GM21360 (cell line): ENCODE data around the gene NPSR1.
"Not testable (repeated sequence)": the region's sequence is repeated elsewhere in the genome, so short reads cannot be mapped to it uniquely, and the experiment has no call there.

Source experiments
- ATAC-seq: cut with Tn5 transposase; IDR thresholded peaks from one replicate; pipeline ENCODE4 v1.9.1; 2021; ENCODE audit warnings: mild to moderate bottlenecking, moderate library complexity; ENCODE audit not compliant: unreplicated experiment

NPSR1 gene

DNA sequence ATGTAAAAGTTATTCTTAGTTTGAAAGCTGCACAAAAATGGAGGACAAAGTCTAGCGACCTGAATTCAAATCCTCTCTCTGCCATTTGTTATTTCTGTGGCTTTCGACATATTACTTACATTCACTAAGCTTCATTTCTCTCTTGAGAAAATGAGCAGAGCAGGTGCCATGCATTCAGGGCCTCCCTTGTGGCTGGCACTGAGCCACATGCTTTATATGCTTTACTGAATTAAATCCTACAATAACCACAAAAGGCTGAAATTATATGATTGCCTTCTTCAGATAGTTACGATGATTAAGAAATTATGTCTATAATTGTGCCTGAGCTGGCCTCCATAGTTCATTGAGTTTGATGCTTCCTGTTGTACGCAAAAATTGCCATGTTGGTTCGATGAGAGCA is 98.7 kb downstream of the NPSR1 start:
- ATAC-seq: no peak

DNA sequence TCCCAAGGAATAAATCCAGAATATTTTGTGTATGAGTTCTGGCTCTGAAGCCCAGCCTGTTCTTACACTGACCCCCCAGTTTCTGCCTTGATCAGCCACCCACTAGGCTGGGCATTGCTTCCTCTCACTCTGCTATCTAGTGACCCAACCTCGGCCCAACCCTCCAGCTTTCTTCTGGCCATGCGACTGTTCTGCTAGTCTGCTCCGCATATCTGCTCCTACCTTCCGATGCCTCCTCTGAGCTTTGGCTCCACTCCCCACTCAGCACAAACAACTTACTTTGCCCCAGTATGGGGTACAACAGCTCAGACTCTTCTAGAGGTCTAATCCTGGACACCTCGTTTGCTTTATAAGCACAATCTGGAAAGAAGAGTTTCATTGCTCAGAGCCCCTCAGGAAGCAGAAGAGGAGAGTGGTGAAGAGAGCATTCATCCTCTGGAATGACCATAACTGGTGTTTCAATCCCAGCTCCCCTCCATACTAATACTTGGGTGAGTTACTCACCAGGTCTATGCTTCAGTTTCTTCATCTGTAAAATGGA is 99.6 kb downstream of the NPSR1 start:
- no peak for ATAC-seq

DNA sequence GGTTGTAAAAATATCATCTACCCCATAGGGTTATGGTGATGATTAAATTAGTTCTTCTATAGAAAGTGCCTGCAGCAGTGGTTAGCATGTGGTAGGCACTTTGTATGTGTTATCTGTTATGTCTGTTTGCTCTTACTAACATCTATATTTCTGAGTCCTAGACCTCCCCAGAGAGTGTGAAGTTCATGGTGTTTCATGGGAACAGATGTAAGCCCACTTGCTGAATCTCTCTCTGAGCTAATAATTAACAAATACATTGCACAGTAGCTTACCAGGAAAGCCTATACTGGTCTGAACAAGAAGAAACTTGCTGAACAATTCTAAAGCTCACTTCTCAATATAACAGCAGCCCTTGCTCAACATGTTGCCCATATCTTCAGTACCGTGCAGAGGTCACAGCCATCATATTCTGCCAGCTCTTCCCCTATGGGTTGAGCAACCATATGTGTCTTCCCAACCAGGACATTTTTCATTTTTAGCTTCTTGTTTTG is 100.1 kb downstream of the NPSR1 start:
- no peak for ATAC-seq

DNA sequence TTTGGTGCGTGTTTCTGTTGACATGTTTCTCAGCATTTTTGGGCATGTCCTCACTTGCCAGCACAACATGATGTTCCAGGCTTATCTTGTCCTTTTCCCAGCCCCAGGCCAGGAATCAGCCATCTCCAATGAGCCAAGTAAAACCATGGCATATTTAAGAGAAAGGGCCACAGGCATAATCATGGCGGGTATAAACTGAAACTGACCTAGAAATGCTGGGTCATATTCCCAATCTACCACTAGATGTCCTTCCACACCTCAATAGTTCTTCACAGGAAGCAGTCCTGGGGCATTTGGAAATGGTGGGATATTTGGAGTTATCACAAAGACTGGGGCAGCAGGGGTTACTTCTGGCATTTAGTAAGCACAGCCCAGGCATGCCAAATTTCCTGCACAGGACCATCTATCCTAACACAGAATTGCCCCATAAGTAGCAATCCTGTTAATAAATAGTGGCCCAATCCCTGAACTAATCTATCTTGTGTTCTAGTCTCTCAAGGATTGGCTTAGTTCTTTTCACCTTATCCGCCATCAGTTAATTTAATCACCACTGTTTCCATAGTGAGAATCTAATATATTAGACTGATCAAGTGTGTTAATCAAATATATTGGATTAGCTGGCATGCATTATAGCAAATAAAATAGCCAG is 101.6 kb downstream of the NPSR1 start:
- peak; percentile 66 for ATAC-seq

DNA sequence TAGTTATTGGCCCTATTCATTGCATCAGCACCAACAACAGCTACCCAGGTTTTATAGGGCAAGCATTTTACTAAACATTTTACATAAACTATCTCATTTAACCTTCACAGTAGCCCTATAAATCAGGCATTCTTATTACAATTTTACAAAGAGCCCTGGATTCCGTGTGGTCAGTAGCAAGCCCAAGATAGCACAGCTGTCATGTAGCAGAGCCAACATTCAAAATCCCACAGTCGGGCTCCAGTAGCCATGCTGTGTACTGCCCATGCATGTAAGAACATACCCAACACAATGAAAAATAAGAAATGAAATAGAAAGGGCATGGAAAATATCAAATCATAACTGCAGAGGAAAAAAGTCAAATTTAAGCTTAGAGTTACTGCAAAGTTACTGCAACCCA is 102.3 kb downstream of the NPSR1 start:
- no peak for ATAC-seq

DNA sequence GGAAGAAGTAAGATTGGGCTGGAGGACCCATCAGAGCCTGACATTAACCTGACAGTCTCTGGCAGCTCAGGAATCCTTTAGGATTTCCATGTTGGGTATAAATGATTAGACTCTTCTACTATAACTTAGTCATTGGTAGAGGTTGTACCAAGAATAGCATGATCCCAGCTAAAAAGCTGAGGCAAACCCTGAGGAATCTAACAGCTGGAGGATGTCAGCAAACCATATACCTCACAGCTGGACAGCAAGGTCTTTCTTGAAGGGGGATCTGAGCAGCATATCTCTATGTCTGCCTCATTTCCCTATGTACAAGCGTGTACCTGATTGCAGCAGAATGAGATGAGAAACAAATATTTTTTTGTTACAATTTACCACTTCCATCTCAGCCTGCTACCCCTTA is 103.2 kb downstream of the NPSR1 start:
- no peak for ATAC-seq

DNA sequence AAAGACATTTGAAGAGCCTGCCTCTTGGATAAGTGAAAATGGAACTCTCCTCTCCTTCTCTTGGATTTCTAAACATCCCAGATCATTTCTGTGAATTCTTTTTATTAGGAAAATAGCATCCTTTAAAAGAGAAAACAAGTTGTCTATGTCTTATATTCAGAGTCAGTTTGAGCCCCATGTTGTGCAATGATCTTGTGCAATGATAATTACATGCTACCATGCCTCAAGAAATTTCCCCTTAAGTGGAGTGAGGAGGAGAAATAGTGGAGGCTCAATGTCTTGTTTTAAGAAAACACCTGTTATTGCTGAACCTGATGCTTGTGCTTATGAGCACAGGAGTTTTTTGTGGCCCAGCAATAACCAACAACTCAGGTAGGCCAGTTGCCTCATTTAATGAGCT is 103.6 kb downstream of the NPSR1 start:
- no peak for ATAC-seq

DNA sequence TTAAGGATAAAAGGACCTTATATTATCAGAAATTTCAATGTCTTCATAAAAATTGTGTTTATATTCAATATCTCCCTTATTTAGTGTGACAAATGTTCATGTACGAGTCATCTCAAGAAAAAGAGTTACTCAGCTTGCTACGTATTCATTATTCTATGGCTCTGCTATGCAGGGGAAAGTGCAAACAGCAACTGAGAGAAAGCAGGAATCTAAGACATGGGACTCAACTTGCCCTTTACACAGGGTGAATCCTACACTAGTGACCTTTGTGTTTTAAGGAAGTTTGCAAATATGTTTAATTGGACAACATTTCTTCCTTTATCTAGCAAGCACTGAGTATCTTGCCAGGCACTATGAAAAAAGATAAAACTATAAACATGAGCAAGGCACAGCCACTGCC is 104.7 kb downstream of the NPSR1 start:
- ATAC-seq: no peak

DNA sequence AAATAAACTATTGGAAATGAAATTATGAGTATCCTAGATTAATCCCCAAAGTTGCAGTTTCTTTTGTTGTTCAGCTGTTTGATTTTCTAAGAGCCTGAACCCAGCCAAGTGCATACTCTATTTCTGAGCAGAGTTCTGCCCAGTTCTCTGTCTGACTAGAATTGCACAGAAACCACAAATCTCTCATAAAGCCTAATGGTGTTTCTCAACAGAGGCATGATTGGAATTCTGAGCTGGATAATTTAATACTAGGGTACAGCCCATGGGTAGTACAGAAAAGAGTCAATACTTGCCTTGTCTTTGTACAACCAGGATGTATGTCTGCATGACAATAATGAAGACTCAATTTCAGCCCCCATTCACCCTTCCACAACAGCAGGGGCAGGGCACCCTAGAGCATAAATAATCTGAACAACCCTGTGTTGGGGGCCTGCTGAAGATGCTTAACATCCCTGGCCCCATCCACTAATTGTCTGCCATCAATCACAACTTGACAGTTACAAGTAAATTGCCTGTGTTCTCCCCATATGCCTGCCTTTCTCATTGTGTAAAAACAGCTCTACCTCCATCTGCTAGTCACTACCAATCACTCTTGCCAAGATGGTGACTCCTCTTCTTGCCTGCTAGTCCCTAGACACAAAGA is 114.4 kb downstream of the NPSR1 start:
- no peak for ATAC-seq

DNA sequence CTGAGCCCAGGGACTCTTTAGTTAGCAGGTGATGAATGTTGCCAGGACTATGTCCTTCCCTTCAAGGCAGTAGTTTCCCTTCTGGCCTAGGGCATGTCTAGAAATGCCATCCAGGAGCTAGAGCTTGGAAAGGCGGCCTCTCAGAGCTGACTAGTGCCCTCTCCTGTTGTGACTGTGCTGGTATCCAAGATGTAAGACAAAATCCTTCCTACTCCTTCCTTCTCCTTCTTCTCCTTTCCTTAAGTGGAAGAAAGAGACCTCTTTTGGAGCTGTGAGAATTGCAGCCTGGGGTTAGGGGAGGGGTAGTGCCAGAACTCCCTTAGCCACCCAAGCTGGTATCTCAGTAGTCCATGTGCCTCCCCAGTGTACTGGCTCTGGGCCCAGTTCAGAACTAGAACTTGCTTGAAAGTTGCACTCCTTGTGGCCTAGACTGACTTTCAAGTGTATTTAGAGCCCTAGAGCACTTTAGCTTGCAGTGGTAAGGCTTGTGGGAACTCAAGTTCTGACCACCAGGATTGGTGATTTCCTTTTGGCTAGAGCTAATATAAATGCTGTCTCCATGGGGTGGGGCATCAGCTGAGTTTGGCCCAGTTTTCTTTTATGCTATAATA is 118.8 kb downstream of the NPSR1 start:
- ATAC-seq: no peak

DNA sequence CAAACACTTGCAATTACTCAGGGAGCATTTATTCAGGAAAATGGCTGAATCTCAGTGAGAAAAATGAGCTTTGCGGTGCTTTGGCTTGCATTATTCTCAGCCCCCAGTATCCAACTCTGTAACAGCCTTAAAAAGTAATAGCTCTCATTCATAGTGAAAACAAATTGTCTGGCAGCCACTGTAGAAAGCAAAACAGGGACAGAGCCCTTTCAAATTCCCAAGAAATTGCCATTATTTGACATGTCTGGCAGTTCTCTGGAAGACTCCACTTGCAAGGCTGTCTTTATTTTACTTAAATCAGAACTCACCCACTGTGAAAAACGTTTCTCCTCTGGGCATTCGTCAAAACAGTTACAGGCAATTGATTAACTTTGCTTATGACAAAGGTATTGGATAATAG is 122.5 kb downstream of the NPSR1 start:
- ATAC-seq: no peak

DNA sequence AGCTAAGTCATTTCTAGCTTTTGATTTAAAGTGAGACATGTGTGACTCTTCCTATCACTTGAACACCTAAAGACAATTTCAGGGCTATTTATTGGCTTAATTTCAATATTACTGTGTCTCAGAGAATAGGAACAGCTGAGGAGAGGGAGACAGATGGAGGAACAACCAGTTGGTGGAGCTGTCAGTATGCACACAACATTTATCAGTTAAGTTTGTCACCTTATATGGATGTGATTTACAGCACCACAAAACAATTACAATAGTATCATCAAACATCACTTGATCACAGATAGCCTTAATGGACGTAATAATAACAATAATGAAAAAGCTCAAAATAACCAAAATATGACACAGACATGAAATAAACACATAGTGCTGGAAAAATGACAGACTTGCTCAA is 129.6 kb downstream of the NPSR1 start:
- no peak for ATAC-seq

DNA sequence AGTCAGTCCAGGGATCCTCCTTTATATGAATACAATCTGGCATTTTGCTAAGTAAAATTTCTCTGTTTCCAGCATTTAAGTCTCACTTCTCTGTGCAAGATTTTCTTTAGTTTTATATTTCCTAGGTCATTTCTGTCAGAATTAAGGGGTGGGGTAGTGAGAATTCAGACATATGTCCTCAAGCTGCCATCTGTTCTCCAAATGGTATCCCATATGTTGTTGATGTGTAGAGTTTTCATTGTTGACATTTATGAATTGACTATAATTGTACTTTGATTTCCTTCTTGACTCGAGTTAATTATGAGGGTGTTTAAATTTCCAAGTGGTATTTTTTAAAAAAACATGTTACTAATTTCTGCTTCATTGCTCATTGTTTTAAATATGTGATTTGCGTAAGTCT is 148.8 kb downstream of the NPSR1 start:
- no peak for ATAC-seq

DNA sequence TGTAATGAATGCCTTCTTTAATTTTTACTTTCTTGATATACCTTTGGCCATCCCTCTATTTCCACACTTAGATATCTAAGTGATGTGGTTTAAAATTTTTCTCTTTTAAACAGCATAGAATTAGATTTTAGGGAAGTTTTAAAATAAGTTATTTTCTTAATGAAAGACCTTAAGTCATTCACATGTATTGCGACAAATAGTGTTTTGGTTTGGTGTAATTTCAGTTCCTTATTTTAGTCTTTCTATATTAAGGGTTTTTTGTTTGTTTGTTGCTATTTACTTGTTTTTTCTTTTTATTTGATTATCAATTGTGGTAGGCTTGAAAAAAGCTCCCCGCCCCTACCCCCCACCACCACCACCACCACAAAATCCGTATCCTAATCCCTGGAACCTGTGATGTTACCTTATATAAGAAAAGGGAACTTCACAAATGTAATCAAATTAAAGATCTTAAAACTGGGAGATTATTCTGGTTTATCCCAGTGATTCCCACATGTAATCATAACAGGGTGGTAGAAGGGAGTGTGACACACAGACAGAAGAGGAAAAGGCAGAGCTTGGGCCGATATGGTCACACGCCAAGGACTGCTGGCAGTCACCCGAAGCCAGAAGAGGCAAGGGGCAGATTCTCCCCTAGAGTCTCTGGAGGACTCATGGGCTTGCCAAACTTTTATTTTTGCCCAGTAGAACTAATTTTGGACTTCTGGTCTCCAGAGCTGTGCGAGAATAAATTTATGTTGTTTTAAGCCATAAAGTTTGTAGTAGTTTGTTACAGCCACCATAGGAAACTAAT is 149.7 kb downstream of the NPSR1 start:
- ATAC-seq: no peak

DNA sequence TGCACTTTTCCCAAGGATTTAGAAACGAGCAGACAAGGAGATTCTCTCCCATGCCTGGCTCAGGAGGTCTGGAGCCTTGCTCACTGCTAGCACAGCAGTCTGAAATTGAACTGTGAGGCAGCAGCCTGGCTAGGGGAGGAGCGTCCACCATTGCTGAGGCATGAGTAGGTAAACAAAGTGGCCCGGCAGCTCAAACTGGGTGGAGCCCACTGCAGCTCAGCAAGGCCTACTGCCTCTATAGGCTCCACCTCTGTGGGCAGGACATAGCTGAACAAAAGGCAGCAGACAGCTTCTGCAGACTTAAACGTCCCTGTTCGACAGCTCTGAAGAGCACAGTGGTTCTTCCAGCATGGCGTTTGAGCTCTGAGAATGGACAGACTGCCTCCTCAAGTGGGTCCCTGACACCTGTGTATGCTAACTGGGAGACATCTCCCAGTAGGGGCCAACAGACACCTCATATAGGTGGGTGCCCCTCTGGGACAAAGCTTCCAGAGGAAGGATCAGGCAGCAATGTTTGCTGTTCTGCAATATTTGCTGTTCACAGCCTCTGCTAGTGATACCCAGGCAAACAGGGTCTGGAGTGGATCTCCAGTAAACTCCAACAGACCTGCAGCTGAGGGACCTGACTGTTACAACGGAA is 156.3 kb downstream of the NPSR1 start:
- ATAC-seq: not testable (repeated sequence)

DNA sequence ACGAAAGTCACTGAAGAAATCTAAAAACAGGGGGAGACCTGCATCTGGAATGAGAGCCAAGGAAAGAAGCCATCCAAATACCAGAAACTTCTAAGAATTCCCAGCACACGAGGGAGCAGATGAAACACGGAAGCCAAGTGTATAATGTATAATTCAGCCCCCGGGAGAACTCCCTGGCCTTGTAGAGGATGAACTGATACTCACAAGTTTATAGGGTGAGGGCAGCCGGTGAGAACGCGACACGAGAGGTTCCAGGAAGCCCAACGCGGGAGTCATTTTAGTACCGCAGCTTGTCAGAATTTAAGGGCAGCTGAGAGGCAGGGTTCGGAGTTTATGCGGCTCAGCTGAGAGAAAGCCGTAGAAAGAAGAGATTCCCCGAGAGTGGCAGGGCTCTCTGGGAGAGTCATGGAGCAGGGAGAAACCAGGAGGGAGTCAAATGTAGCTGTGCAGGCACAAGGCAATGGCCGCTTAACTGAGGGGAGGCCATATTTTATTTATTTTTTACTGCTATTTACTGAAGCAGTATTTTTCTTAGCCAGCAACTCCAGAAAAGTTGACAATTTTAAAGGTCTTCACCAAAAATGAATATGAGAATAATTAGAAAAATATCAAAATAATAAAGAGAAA is 164.0 kb downstream of the NPSR1 start:
- no peak for ATAC-seq

DNA sequence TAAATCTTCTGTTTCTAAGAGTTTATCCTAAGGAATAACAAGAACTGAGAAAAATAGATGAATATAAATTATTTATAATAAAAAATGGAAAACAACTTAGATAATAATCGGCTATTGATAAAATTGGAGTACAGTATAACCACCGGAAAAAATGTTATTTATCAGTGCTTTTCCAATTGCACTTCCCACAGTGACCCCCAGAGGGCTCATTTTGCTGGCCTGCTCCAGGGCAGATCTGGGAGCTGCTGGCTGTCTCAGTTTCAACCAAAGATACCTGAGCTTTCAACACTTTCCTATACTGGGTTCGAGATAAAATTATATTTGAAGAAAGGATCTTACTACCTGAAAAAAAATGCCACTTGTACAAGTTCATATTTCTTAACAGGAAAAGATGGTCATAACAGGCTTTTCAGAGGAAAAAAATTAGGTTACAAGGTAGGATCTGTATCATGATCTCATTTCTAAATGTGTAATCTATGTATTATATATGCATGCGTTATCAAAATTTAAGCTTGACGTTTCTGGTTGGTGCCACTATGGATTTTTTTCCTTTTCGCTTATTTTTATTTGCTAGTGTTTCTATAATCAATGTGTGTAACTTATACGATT is 165.7 kb downstream of the NPSR1 start:
- ATAC-seq: peak; percentile 87

DNA sequence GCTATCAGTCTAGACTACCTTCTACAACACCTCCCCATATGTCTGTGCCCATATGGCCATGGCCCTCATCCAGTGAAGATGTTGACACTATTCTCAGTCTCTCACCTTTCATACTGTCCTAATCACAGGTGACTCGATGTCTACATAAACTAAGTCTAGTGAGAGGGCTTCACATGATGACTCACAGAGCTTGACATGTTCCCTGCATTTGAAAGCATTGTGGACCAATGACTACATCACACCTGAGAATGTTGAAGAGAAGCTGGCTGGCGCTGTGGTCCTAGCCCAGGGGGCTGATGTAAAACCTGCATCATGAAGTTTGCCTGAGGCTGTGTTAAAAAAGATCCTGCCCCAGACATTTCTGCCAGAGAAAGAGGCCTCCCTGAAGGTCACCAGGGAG is 167.2 kb downstream of the NPSR1 start:
- no peak for ATAC-seq

DNA sequence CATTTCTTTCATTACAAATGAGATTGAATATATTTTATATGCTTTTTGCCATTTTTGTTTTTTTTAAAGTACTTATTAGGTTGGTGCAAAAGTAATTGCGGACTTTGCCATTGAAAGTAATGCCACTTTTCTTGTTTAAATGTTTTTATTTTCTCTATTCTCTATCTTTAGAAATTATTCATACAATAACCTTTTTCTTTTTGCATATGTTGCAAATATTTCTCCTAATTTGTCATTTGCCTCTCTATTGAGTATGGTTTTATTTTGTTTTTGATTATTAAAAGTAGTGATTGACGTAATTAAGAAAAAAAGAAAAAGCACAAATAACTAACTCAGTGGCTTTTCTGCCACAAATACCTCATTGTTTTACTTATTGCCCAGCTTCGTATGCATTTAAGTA is 172.4 kb downstream of the NPSR1 start:
- no peak for ATAC-seq

DNA sequence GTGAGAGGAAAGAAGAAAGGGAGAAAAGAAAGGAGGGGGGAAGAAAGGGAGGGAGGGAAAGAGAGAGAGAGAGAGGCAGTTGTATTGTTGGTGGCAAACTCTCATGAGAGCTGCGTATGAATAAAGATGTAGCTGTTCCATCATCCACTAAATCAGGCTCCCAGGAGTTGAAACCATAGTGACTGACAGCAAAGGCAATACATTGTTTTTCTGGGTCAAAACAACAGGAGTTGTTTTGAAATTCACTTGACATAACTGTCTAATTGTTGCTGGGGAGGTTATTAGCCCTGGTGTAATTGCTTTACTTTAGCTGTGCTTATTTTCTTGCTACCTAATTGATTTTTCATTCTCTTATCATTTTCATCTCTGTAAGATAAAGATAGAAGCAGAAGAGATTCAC is 173.4 kb downstream of the NPSR1 start:
- no peak for ATAC-seq
